Esophagus muscularis mucosa (tissue), 3 donors: Measurements from ENCODE around the gene SETMAR.

Source experiments
- POLR2A ChIP-seq: fragments of 450-650 bp; IDR thresholded peaks from one replicate; pipeline ENCODE4 v1.6.1; 2017; ENCODE audit warnings: antibody characterized with exemption, moderate library complexity, mild to moderate bottlenecking, low read depth
- POLR2AphosphoS5 ChIP-seq, 2 donors: sonication (generic); formaldehyde crosslinking; IDR thresholded peaks; one replicate each; pipeline ENCODE4 v1.6.1; 2017; ENCODE audit warnings: antibody characterized with exemption in 2 of 2
- TF ChIP-seq, protein P1 (sequence below), 3 experiments: fragments of 200-600 bp in 2 of 3; fragments of 450-650 bp in 1 of 3; sonication (generic) in 2 of 3; IDR thresholded peaks; one replicate each; pipeline ENCODE4 v1.5.1; 2017 to 2019; ENCODE audit warnings: antibody characterized with exemption in 3 of 3, mild to moderate bottlenecking in 2 of 3, moderate library complexity in 1 of 3

DNA sequence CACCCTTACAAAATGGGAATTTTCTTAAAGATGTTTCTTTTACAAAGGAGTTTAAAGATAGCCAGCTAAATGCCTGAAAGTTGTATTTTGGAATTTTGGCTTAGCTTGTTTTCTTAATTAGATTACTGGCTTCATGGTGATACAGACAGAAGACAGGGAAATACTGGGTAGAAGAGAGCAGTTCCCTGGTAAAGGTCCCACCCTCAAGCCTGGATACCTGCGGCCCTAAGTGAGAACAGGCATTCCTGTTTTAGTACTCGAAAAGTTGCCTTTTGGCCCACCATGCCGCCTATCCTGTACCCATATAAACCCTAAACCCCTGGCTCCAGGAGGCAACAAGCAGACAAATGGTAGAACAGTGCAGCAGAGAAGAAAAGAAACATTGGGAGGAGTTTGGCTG, 29.4 kb downstream of the SETMAR start:
- TF ChIP-seq POLR2A (no peak), POLR2AphosphoS5 (IDR thresholded peaks at IDR 0.05) (no peak)
- TF ChIP-seq, protein P1, sequence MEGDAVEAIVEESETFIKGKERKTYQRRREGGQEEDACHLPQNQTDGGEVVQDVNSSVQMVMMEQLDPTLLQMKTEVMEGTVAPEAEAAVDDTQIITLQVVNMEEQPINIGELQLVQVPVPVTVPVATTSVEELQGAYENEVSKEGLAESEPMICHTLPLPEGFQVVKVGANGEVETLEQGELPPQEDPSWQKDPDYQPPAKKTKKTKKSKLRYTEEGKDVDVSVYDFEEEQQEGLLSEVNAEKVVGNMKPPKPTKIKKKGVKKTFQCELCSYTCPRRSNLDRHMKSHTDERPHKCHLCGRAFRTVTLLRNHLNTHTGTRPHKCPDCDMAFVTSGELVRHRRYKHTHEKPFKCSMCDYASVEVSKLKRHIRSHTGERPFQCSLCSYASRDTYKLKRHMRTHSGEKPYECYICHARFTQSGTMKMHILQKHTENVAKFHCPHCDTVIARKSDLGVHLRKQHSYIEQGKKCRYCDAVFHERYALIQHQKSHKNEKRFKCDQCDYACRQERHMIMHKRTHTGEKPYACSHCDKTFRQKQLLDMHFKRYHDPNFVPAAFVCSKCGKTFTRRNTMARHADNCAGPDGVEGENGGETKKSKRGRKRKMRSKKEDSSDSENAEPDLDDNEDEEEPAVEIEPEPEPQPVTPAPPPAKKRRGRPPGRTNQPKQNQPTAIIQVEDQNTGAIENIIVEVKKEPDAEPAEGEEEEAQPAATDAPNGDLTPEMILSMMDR (IDR thresholded peaks at IDR 0.05): no peak
